HepG2 (cell line): ENCODE results near the gene MEIS3. TPM values are rescaled to one million over a fixed set of nuclear protein-coding genes. Genes with fewer than 3 reads are reported as not detected.
A peak's percentile ranks its signal among the peaks of the same experiment; 100 is the strongest.

Experiments used
- ATAC-seq: fragments of 200-7000 bp; cut with Tn5 transposase; 3 replicates; pipeline ENCODE4 v1.9.1; 2020; ENCODE audit warnings: mild to moderate bottlenecking, moderate library complexity
- BruUV-seq: library from RNA; stranded (reverse); fragments of 400-500 nt; replicated peaks from 2 replicates; lab custom pipeline; 2021; lab: Mats Ljungman, UMichigan
- CTCF ChIA-PET: fragments of 300-600 bp; formaldehyde crosslinking; extraction: SDS; loops from one replicate; lab custom pipeline; 2021; ENCODE audit warnings: low total read pairs, inconsistent platforms, low intra/inter-chr PET ratio; lab: Yijun Ruan, JAX
- POLR2A ChIA-PET: fragments of 350-600 bp; sonication (Branson Sonifier 250); formaldehyde crosslinking; loops from one replicate; lab custom pipeline; 2020; ENCODE audit warnings: antibody characterized with exemption, inconsistent platforms; lab: Yijun Ruan, JAX
- DNase-seq: peaks from one replicate; pipeline ENCODE4 v3.0.0-alpha.2; 2015; ENCODE audit warnings: low spot score
- FAIRE-seq: peaks from 3 replicates; lab custom pipeline; 2011; peaks lifted over from hg19 to GRCh38; lab: Jason Lieb, UNC
- H2AFZ ChIP-seq: one replicate; pipeline ENCODE4 v1.6.1; 2011; ENCODE audit warnings: low read length, inconsistent platforms
- H3K27ac ChIP-seq: fragments of 300-600 bp; 3 replicates; pipeline ENCODE4 v1.8.0; 2011; ENCODE audit warnings: mixed run types, mild to moderate bottlenecking, mixed read lengths, low read length, inconsistent platforms; ENCODE audit not compliant: insufficient read depth; ENCODE audit errors: extremely low read length
- H3K27me3 ChIP-seq, 2 experiments: fragments of 200-600 bp in 1 of 2; 2 replicates in 1 of 2; 3 replicates in 1 of 2; pipeline versions ENCODE4 v1.6.0 to v1.8.0; 2011; ENCODE audit warnings: low read length in 2 of 2, mild to moderate bottlenecking in 2 of 2, moderate library complexity in 2 of 2, inconsistent platforms in 1 of 2; ENCODE audit not compliant: insufficient read depth in 2 of 2, control insufficient read depth in 1 of 2
- H3K36me3 ChIP-seq, 2 experiments: fragments of 200-600 bp in 1 of 2; replicated peaks in 1 of 2; 2 replicates in 1 of 2; 3 replicates in 1 of 2; pipeline versions ENCODE4 v1.5.1 to v1.8.0; 2011; ENCODE audit warnings: low read length in 2 of 2, inconsistent platforms in 1 of 2; ENCODE audit not compliant: insufficient read depth in 2 of 2, control insufficient read depth in 1 of 2
- H3K4me1 ChIP-seq: 2 replicates; pipeline ENCODE4 v1.5.1; 2012; ENCODE audit warnings: low read length, inconsistent platforms; ENCODE audit not compliant: insufficient read depth
- H3K4me2 ChIP-seq: 2 replicates; pipeline ENCODE4 v1.6.0; 2011; ENCODE audit warnings: low read depth, low read length, inconsistent platforms
- H3K4me3 ChIP-seq, 3 experiments: fragments of 200-600 bp in 1 of 3; sonication (generic), shearing (Covaris generic) in 1 of 3; replicated peaks in 1 of 3; 2 replicates each; pipeline ENCODE4 v1.5.1; 2011 to 2016; ENCODE audit warnings: low read length in 3 of 3, inconsistent platforms in 2 of 3, low read depth in 2 of 3, mild to moderate bottlenecking in 2 of 3, control low read depth in 1 of 3, mixed read lengths in 1 of 3; ENCODE audit not compliant: insufficient read depth in 1 of 3
- H3K79me2 ChIP-seq: one replicate; pipeline ENCODE4 v1.6.1; 2011; ENCODE audit warnings: low read length, inconsistent platforms; ENCODE audit not compliant: insufficient read depth
- H3K9ac ChIP-seq: 2 replicates; pipeline ENCODE4 v1.6.0; 2011; ENCODE audit warnings: mild to moderate bottlenecking, low read depth, low read length, inconsistent platforms; ENCODE audit not compliant: insufficient read depth
- H3K9me3 ChIP-seq: 2 replicates; pipeline ENCODE4 v1.5.1; 2012; ENCODE audit warnings: mild to moderate bottlenecking, low read length
- H4K20me1 ChIP-seq: 2 replicates; pipeline ENCODE4 v1.6.0; 2011; ENCODE audit warnings: inconsistent platforms, mild to moderate bottlenecking, low read length, moderate library complexity; ENCODE audit not compliant: insufficient read depth
- CHD2 ChIP-seq: IDR thresholded peaks from 2 replicates; pipeline ENCODE4 v1.6.1; 2011; ENCODE audit warnings: low read depth, low read length, improper control_type of control experiment
- KMT2A ChIP-seq: sonication (generic); formaldehyde crosslinking; IDR thresholded peaks from 2 replicates; pipeline ENCODE4 v1.4.0; 2020; ENCODE audit warnings: missing genetic modification reagents
- SMC3 ChIP-seq: IDR thresholded peaks from 2 replicates; pipeline ENCODE4 v1.6.1; 2011; ENCODE audit warnings: low read length, improper control_type of control experiment
- SOX6 ChIP-seq, 2 experiments: fragments of 450-650 bp in 1 of 2; sonication (generic) in 1 of 2; formaldehyde crosslinking in 1 of 2; IDR thresholded peaks; 2 replicates each; pipeline versions ENCODE4 v1.4.0 to v1.6.1; 2017 to 2020; ENCODE audit warnings: antibody characterized with exemption in 1 of 2, mild to moderate bottlenecking in 1 of 2, missing genetic modification reagents in 1 of 2
- ZNF792 ChIP-seq: IDR thresholded peaks from 2 replicates; pipeline ENCODE4 v1.6.1; 2016
- WGBS: methylation state at CpG from one replicate; pipeline ENCODE4 v1.1.6; 2017; ENCODE audit warnings: low lambda C conversion rate; 5-methylcytosine and 5-hydroxymethylcytosine counted together
- in situ Hi-C: cut with HindIII; loops from 2 replicates; pipeline ENCODE4 v1.10.0; 2017; ENCODE audit warnings: low pct_unique_long_range_greater_than_20kb; ENCODE audit not compliant: extremely low pct_ligation_motif_present
- intact Hi-C: fragments of 100-400 bp; cut with micrococcal nuclease; formaldehyde crosslinking; loops from one replicate; pipeline ENCODE4 v1.10.0; 2022; ENCODE audit not compliant: unreplicated experiment
- polyA plus RNA-seq, 8 experiments: library from polyadenylated mRNA; depleted of rRNA in 3 of 8; stranded (reverse) in 7 of 8; unstranded in 1 of 8; fragments of >200 nt; fragmentation: Illumina TruSeq in 4 of 8; extraction: Trizol in 4 of 8; gene quantifications; 2 replicates each; pipeline versions ENCODE4 v1.2.1 to v1.2.3, GENCODE V29; 2011 to 2016; ENCODE audit warnings: low read depth in 4 of 8, missing spikeins in 1 of 8, mixed read lengths in 1 of 8; ENCODE audit not compliant: insufficient read depth in 1 of 8
- total RNA-seq, 5 experiments: library from RNA; depleted of rRNA; stranded (reverse); fragments of >200 nt; fragmentation: Illumina TruSeq; extraction: Trizol; gene quantifications; 2 replicates each; pipeline ENCODE4 v1.2.3, GENCODE V29; 2016; ENCODE audit warnings: low read depth in 1 of 5
- TF ChIP-seq, protein P1 (sequence below): sonication (generic); formaldehyde crosslinking; conservative IDR thresholded peaks from 2 replicates; pipeline ENCODE4 v1.4.0; 2020; ENCODE audit warnings: missing genetic modification reagents
- TF ChIP-seq, protein P2 (sequence below): fragments of 450-650 bp; IDR thresholded peaks from 2 replicates; pipeline ENCODE4 v1.6.1; 2016

The MEIS3 gene
- total and polyA plus RNA-seq, 2 of the 13 experiments (the other 11 are each of a cell fraction or from before 2014, with no cell fraction given) = 0.09 to 0.70 TPM

DNA sequence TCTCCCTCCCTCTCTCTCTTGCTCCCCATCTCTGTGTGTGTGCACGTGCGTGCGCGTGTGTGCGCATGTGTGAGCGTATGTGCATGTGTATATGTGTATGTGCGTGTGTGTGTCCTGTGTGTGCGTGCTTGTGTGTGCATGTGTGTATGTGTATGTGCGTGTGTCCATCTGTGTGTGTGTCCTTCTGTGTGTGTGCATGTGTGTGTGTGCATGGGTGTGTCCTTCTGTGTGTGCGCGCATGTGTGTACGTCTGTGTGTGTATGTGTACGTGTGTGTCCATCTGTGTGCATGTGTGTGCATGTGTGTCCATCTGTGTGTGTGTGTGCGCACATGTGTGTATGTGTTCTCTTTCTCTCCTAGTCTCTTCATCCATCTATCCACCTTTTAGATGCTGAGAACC, 40.1 kb upstream of the MEIS3 start:
- peaks cover 5 to 60% of the 10 kb centered on the region in 2 experiments for H3K27me3 ChIP-seq
- CTCF ChIA-PET = no interaction called here
- in situ Hi-C loops = no loop called here
- TF ChIP-seq, protein P1, sequence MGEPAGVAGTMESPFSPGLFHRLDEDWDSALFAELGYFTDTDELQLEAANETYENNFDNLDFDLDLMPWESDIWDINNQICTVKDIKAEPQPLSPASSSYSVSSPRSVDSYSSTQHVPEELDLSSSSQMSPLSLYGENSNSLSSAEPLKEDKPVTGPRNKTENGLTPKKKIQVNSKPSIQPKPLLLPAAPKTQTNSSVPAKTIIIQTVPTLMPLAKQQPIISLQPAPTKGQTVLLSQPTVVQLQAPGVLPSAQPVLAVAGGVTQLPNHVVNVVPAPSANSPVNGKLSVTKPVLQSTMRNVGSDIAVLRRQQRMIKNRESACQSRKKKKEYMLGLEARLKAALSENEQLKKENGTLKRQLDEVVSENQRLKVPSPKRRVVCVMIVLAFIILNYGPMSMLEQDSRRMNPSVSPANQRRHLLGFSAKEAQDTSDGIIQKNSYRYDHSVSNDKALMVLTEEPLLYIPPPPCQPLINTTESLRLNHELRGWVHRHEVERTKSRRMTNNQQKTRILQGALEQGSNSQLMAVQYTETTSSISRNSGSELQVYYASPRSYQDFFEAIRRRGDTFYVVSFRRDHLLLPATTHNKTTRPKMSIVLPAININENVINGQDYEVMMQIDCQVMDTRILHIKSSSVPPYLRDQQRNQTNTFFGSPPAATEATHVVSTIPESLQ (CRISPR knock-in tag) = no peak
- TF ChIP-seq, protein P2, sequence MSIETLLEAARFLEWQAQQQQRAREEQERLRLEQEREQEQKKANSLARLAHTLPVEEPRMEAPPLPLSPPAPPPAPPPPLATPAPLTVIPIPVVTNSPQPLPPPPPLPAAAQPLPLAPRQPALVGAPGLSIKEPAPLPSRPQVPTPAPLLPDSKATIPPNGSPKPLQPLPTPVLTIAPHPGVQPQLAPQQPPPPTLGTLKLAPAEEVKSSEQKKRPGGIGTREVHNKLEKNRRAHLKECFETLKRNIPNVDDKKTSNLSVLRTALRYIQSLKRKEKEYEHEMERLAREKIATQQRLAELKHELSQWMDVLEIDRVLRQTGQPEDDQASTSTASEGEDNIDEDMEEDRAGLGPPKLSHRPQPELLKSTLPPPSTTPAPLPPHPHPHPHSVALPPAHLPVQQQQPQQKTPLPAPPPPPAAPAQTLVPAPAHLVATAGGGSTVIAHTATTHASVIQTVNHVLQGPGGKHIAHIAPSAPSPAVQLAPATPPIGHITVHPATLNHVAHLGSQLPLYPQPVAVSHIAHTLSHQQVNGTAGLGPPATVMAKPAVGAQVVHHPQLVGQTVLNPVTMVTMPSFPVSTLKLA = peak; percentile 85
- H3K9me3 ChIP-seq = no peaks in the 10 kb centered on the region
- POLR2A ChIA-PET = no interaction called here
- no peak overlapping the region for H3K4me3 ChIP-seq
- BruUV-seq = no TSS peak
- DNase-seq = no peak
- H4K20me1 ChIP-seq = no peaks in the 10 kb centered on the region
- intact Hi-C loops = no loop called here
- no peaks in the 10 kb centered on the region for H3K36me3 ChIP-seq
- H3K4me1 ChIP-seq = peaks cover 16% of the 10 kb centered on the region
- no peak overlapping the region for H2AFZ ChIP-seq
- no peaks in the 10 kb centered on the region for H3K79me2 ChIP-seq
- no peak overlapping the region for H3K9ac ChIP-seq
- no peak for FAIRE-seq
- no peak overlapping the region for H3K27ac ChIP-seq
- WGBS = 58% methylated on average over 14 of the region's 14 CpGs
- no peak for ATAC-seq
- H3K4me2 ChIP-seq = no peak overlapping the region

DNA sequence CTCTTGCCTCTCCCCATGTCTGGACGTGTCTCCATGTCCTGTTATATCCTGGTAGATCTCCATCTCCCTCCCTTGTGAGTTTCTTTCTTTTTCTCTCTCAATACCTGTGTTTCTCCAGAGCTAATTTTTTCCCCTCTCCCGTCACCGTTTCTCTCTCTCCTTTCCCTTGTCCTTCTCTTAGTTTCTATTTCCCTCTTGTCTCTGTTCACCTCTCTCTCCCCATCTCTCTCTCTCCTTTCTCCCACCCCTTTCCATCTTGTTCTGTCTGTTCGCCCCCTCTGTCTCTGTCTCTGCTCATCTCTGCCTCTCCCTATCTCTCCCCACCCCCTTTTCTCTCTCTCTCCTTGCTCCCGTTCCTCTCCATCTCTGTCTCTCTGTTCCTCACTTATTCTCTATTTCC, 39.3 kb upstream of the MEIS3 start:
- TF ChIP-seq KMT2A (CRISPR knock-in tag) (no peak), ZNF792 (CRISPR knock-in tag) (no peak), SMC3 (no peak), CHD2 (no peak), SOX6 (IDR thresholded peaks at IDR 0.05) (no peak), SOX6 (CRISPR knock-in tag; IDR thresholded peaks at IDR 0.05) (no peak)
- intact Hi-C loops = no loop called here
- Histone ChIP-seq H3K9me3 (no peaks in the 10 kb centered on the region), H3K36me3 (no peaks in the 10 kb centered on the region), H3K4me2 (no peak overlapping the region), H3K9ac (no peak overlapping the region), H3K27ac (no peak overlapping the region), H3K79me2 (no peaks in the 10 kb centered on the region), H4K20me1 (no peaks in the 10 kb centered on the region), H3K27me3 (peaks cover 5 to 55% of the 10 kb centered on the region in 2 experiments), H3K4me1 (peaks cover 16% of the 10 kb centered on the region), H3K4me3 (no peak overlapping the region), H2AFZ (no peak overlapping the region)
- POLR2A ChIA-PET = no interaction called here
- DNase-seq = no peak
- FAIRE-seq = no peak
- WGBS = under 1% methylated on average over 5 of the region's 5 CpGs
- no TSS peak for BruUV-seq
- no peak for ATAC-seq
- in situ Hi-C loops = no loop called here
- CTCF ChIA-PET = no interaction called here
